Ovary (tissue), 3 donors: ENCODE data around the gene RHEB.

Experiments used
- CTCF ChIP-seq, 3 donors: fragments of 450-650 bp in 2 of 3; fragments of 200-600 bp in 1 of 3; IDR thresholded peaks; one replicate each; pipeline versions ENCODE4 v1.5.1 to v1.8.0; 2016 to 2022; ENCODE audit warnings: antibody characterized with exemption in 3 of 3, mild to moderate bottlenecking in 1 of 3
- POLR2A ChIP-seq: fragments of 450-650 bp; IDR thresholded peaks from one replicate; pipeline ENCODE4 v1.6.1; 2017; ENCODE audit warnings: antibody characterized with exemption, mild to moderate bottlenecking, moderate library complexity
- donor health status: DM: no; HTN: no; CAD: no.

GRCh38 chr7:151512353-151512752, 7.3 kb downstream of the RHEB start:
- TF ChIP-seq CTCF (IDR thresholded peaks at IDR 0.05) (no peak), POLR2A (no peak)
